ENCODE data around the gene PUS10. TPM values are rescaled to one million over a fixed set of nuclear protein-coding genes. Genes with fewer than 3 reads are reported as not detected.
"Not testable (repeated sequence)": the region's sequence is repeated elsewhere in the genome, so short reads cannot be mapped to it uniquely, and the experiment has no call there.

Gene PUS10
- total RNA-seq, 6 experiments from 2014 or later: 8.6 to 15.3 (median 13.1) TPM

- no peak overlapping the region for H3K4me3 ChIP-seq
- intact Hi-C loops (cut with DNase I): loop anchor here in 1 of 2 donors (10.0 kb wide), 1 partner anchor 198 kb away; no protein-coding TSS in a partner anchor
- ATAC-seq (peak; percentile 60 to 89 (median 75)), DNase-seq (no peak)
- H3K36me3 ChIP-seq: no peaks in the 10 kb centered on the region
- no peak for TF ChIP-seq POLR2A (IDR thresholded peaks at IDR 0.05)
- TF ChIP-seq CTCF (IDR thresholded peaks at IDR 0.05): no peak
- H3K27me3 ChIP-seq: no peaks in the 10 kb centered on the region
- peaks cover 0 to 5% (median 0%) of the 10 kb centered on the region in 4 donors for H3K4me1 ChIP-seq
- 64% methylated on average over 4 of the region's 7 CpGs for whole genome bisulfite sequencing (ENCODE audit: insufficient coverage, low coverage, low lambda C conversion rate, missing lambda C conversion rate)
- H3K9me3 ChIP-seq: peaks cover 0 to 12% (median 5%) of the 10 kb centered on the region in 4 donors
- peak overlapping the region in 1 of 3 donors; percentile 28 for H3K27ac ChIP-seq
Observed at GRCh38 chr2:60992985-60993392, 25.1 kb downstream of the PUS10 start.

DNA sequence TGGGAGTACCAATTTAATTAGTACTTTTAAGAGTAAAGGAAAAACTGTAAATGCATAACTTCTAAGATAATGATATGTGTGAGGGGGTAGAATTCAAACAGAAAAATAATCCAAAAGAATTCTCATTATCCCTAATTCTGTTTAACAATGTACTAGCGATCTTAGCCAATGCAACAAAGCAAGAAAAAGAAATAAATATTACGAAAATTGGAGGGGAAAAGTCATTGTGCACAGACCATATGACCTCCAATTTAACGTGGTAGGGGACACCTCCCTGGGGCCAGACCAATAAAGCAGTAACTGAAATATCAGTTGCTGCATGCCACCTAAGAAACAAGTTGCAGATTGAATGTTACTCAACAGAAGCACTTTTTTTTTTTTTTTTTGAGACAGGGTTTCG is 26.4 kb downstream of the PUS10 start:
- no peak for ATAC-seq
- TF ChIP-seq CTCF (IDR thresholded peaks at IDR 0.05) (no peak), POLR2A (IDR thresholded peaks at IDR 0.05) (no peak)
- H3K27ac ChIP-seq: no peak overlapping the region
- H3K4me1 ChIP-seq: peaks cover 0 to 5% (median 0%) of the 10 kb centered on the region in 4 donors
- no peak overlapping the region for H3K4me3 ChIP-seq
- intact Hi-C loops (cut with DNase I): loop anchor here in 1 of 2 donors (10.0 kb wide), 1 partner anchor 197 kb away; no protein-coding TSS in a partner anchor
- H3K36me3 ChIP-seq: no peaks in the 10 kb centered on the region
- DNase-seq: no peak
- 95% methylated on average over 4 of the region's 4 CpGs for WGBS (ENCODE audit: insufficient coverage, low coverage, low lambda C conversion rate, missing lambda C conversion rate)
- H3K27me3 ChIP-seq: no peaks in the 10 kb centered on the region
- peaks cover 0 to 12% (median 5%) of the 10 kb centered on the region in 4 donors for H3K9me3 ChIP-seq

DNA sequence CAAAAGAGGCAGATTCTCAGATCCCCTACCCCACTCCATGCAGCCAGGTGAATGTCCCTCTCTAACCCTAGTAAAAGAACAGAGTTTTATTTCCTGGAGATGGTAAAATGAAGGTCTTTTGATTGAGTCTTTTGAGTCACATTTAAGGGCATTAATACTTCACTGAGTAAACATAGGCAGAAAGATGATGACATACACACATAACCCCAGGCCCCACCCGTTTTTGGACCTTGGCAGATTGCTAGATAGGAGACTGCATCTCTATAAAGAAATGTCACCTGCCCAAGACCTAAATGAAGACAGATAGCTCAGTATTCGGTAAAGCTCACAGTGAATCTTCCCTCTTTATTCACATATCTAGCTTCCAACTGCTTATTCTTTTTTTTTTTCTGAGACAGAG is 28.8 kb downstream of the PUS10 start:
- Histone ChIP-seq H3K4me3 (no peak overlapping the region), H3K27ac (no peak overlapping the region), H3K27me3 (no peaks in the 10 kb centered on the region), H3K36me3 (no peaks in the 10 kb centered on the region), H3K4me1 (no peaks in the 10 kb centered on the region), H3K9me3 (peaks cover 0 to 12% (median 5%) of the 10 kb centered on the region in 4 donors)
- TF ChIP-seq POLR2A (IDR thresholded peaks at IDR 0.05): no peak
- TF ChIP-seq CTCF (IDR thresholded peaks at IDR 0.05): no peak
- peak in 1 of 4 donors; percentile 44 for ATAC-seq
- no CpG with 5 or more reads among the region's 2 CpGs for WGBS (ENCODE audit: insufficient coverage, low coverage, low lambda C conversion rate, missing lambda C conversion rate)
- DNase-seq: no peak
- intact Hi-C loops (cut with DNase I): no loop called here

- H3K4me1 ChIP-seq; intact Hi-C loops (cut with DNase I); H3K4me3 ChIP-seq; H3K36me3 ChIP-seq; H3K27ac ChIP-seq; DNase-seq; ATAC-seq; H3K27me3 ChIP-seq: not testable (repeated sequence)
- peaks cover 0 to 12% (median 5%) of the 10 kb centered on the region in 4 donors for H3K9me3 ChIP-seq
- 85% methylated on average over 4 of the region's 8 CpGs for WGBS (ENCODE audit: insufficient coverage, low coverage, low lambda C conversion rate, missing lambda C conversion rate)
Observed at GRCh38 chr2:60987656-60988055, 30.4 kb downstream of the PUS10 start.

DNA sequence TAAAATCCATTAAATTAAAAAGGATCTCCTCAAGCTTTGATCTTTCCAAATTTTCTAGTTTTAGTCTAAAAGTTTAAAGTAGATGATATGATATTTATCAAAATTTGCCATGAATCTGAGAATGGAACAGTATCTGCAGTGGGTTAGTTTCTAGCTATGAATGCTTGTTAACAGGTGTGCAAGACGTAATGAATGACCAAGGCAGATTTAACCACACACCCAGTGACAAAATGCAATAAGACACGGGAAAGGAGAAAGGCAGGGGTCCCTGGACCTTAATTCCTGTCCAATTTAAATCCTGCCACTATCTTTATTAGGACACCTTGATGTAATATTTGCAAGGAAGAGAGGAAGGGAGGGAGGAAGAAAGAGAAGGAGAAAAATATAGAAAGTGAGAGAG is 31.0 kb downstream of the PUS10 start:
- 63% methylated on average over 2 of the region's 2 CpGs for WGBS (ENCODE audit: insufficient coverage, low coverage, low lambda C conversion rate, missing lambda C conversion rate)
- no peak overlapping the region for H3K27ac ChIP-seq
- H3K27me3 ChIP-seq: no peaks in the 10 kb centered on the region
- no peak for ATAC-seq
- no peak for TF ChIP-seq CTCF (IDR thresholded peaks at IDR 0.05)
- TF ChIP-seq POLR2A (IDR thresholded peaks at IDR 0.05): no peak
- H3K36me3 ChIP-seq: no peaks in the 10 kb centered on the region
- DNase-seq: no peak
- intact Hi-C loops (cut with DNase I): no loop called here
- no peaks in the 10 kb centered on the region for H3K4me1 ChIP-seq
- H3K9me3 ChIP-seq: peaks cover 0 to 7% (median 4%) of the 10 kb centered on the region in 4 donors
- no peak overlapping the region for H3K4me3 ChIP-seq

Measured in right lobe of liver (tissue), 6 donors.